ENCODE measurements around the gene TMCO5A.

The TMCO5A gene

GRCh38 chr15:37973856-37974255 is 39.4 kb downstream of the TMCO5A start:
- DNase-seq (ENCODE audit: low spot score): no peak

- DNase-seq (ENCODE audit: low spot score): no peak
Observed at GRCh38 chr15:37978231-37978630, 43.8 kb downstream of the TMCO5A start.

- no peak for DNase-seq (ENCODE audit: low spot score)
Observed at GRCh38 chr15:37979671-37980409, 45.4 kb downstream of the TMCO5A start.

- no peak for DNase-seq (ENCODE audit: low spot score)
Observed at GRCh38 chr15:37981201-37981600, 46.8 kb downstream of the TMCO5A start.

GRCh38 chr15:37981775-37982174 is 47.3 kb downstream of the TMCO5A start:
- no peak for DNase-seq (ENCODE audit: low spot score)

GRCh38 chr15:37984368-37984767 is 49.9 kb downstream of the TMCO5A start:
- DNase-seq (ENCODE audit: low spot score): no peak

- DNase-seq (ENCODE audit: low spot score): no peak
Observed at GRCh38 chr15:37995461-37996347, 61.3 kb downstream of the TMCO5A start.
